ENCODE results near the gene ITIH4. TPM values are rescaled to one million over a fixed set of nuclear protein-coding genes. Genes with fewer than 3 reads are reported as not detected.

The ITIH4 gene
- total and polyA plus RNA-seq, 2 of the 13 experiments (the other 11 are each of a cell fraction or from before 2014, with no cell fraction given): 2.7 to 5.3 TPM

- Histone ChIP-seq H3K4me1 (ENCODE audit: insufficient read depth, low read length) (peaks cover 64% of the 10 kb centered on the region), H4K20me1 (ENCODE audit: insufficient read depth, low read length) (no peaks in the 10 kb centered on the region), H3K9ac (ENCODE audit: insufficient read depth, low read depth, low read length) (no peak overlapping the region), H3K36me3 (replicated peaks in 1 of 2; ENCODE audit: control insufficient read depth in 1 of 2, insufficient read depth in 2 of 2, low read length in 2 of 2) (no peaks in the 10 kb centered on the region), H3K4me2 (ENCODE audit: low read depth, low read length) (no peak overlapping the region), H3K79me2 (ENCODE audit: insufficient read depth, low read length) (no peaks in the 10 kb centered on the region), H3K27me3 (ENCODE audit: control insufficient read depth in 1 of 2, insufficient read depth in 2 of 2, low read length in 2 of 2) (no peaks in the 10 kb centered on the region), H3K9me3 (ENCODE audit: low read length) (no peaks in the 10 kb centered on the region), H2AFZ (ENCODE audit: low read length) (no peak overlapping the region), H3K27ac (ENCODE audit: extremely low read length, insufficient read depth, low read length) (no peak overlapping the region), H3K4me3 (replicated peaks in 1 of 3; ENCODE audit: insufficient read depth in 1 of 3, low read depth in 2 of 3, low read length in 3 of 3) (no peak overlapping the region)
- intact Hi-C loops (cut with micrococcal nuclease; ENCODE audit: unreplicated experiment) (no loop called here), in situ Hi-C loops (cut with HindIII; ENCODE audit: extremely low pct_ligation_motif_present, low pct_unique_long_range_greater_than_20kb) (no loop called here)
- ATAC-seq: no peak
- FAIRE-seq: no peak
- POLR2A ChIA-PET: interaction anchor here (1.2 to 1.5 kb wide), 3 partner anchors 12 to 112 kb away, joined by 3 to 4 read pairs (median 4); no protein-coding TSS in a partner anchor
- WGBS (ENCODE audit: low lambda C conversion rate): 90% methylated on average over 4 of the region's 6 CpGs
- CTCF ChIA-PET (ENCODE audit: low intra/inter-chr PET ratio, low total read pairs): no interaction called here
- no TSS peak for BruUV-seq (replicated peaks)
- no peak for DNase-seq (ENCODE audit: low spot score)
- TF ChIP-seq KAT2B (IDR thresholded peaks at IDR 0.05; ENCODE audit: borderline replicate concordance, low read depth, low read length) (no peak), NR2F6 (IDR thresholded peaks at IDR 0.05) (no peak), NR2F6 (CRISPR knock-in tag; IDR thresholded peaks at IDR 0.05) (no peak), ZNF431 (CRISPR knock-in tag; IDR thresholded peaks at IDR 0.05; ENCODE audit: borderline replicate concordance, low read depth) (no peak), TBX2 (CRISPR knock-in tag; IDR thresholded peaks at IDR 0.05; ENCODE audit: borderline replicate concordance) (no peak), FOXO4 (CRISPR knock-in tag; conservative IDR thresholded peaks at IDR 0.05) (no peak), ZNF788 (CRISPR knock-in tag; IDR thresholded peaks at IDR 0.05; ENCODE audit: borderline replicate concordance) (no peak), TFE3 (CRISPR knock-in tag; IDR thresholded peaks at IDR 0.05) (no peak), PITX1 (CRISPR knock-in tag; IDR thresholded peaks at IDR 0.05) (no peak), ZBTB37 (CRISPR knock-in tag; IDR thresholded peaks at IDR 0.05) (no peak), CBX2 (IDR thresholded peaks at IDR 0.05; ENCODE audit: low read depth, low read length) (no peak), CBX2 (CRISPR knock-in tag; IDR thresholded peaks at IDR 0.05; ENCODE audit: low read depth) (no peak), CAMTA2 (CRISPR knock-in tag; IDR thresholded peaks at IDR 0.05; ENCODE audit: borderline replicate concordance) (no peak), ZNF333 (CRISPR knock-in tag; IDR thresholded peaks at IDR 0.05; ENCODE audit: borderline replicate concordance) (no peak), FOXP1 (IDR thresholded peaks at IDR 0.05) (no peak), FOXP1 (CRISPR knock-in tag; IDR thresholded peaks at IDR 0.05) (no peak), AKNA (CRISPR knock-in tag; IDR thresholded peaks at IDR 0.05; ENCODE audit: borderline replicate concordance) (no peak), ZNF501 (CRISPR knock-in tag; IDR thresholded peaks at IDR 0.05) (no peak)
These were observed 14.3 kb downstream of the ITIH4 start for GRCh38 chr3:52816199-52816598.

All from HepG2 (cell line).